Measurements from ENCODE around the gene NXN. TPM values are rescaled to one million over a fixed set of nuclear protein-coding genes. Genes with fewer than 3 reads are reported as not detected.
A peak's percentile ranks its signal among the peaks of the same experiment; 100 is the strongest.

NXN gene
- total RNA-seq, 1 experiment from 2014 or later = 126 TPM

DNA sequence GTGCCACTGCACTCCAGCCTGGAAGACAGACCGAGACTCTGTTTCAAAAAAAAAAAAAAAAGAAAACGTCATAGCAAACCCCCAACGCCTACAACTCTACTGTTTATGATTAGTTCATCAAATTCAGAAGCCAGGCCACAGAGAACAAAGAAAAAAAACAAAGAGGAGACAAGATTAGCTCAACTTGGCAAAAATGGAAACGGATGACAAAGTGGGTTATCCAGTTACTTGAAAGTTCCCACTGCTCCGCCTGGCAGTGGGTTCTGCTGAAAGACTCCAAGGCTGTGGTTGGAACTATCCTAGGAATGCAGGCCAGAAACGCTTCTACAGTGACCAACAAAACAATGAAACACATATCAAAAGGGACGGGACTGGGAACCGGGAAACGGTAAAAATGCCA lies 144.3 kb downstream of the NXN start:
- TF ChIP-seq SIN3A (IDR thresholded peaks at IDR 0.05; ENCODE audit: borderline replicate concordance, insufficient read depth, low read depth, low read length) = no peak
- no peak for TF ChIP-seq POLR2AphosphoS5 (IDR thresholded peaks at IDR 0.05; ENCODE audit: low read depth, low read length)
- TF ChIP-seq, protein P1, sequence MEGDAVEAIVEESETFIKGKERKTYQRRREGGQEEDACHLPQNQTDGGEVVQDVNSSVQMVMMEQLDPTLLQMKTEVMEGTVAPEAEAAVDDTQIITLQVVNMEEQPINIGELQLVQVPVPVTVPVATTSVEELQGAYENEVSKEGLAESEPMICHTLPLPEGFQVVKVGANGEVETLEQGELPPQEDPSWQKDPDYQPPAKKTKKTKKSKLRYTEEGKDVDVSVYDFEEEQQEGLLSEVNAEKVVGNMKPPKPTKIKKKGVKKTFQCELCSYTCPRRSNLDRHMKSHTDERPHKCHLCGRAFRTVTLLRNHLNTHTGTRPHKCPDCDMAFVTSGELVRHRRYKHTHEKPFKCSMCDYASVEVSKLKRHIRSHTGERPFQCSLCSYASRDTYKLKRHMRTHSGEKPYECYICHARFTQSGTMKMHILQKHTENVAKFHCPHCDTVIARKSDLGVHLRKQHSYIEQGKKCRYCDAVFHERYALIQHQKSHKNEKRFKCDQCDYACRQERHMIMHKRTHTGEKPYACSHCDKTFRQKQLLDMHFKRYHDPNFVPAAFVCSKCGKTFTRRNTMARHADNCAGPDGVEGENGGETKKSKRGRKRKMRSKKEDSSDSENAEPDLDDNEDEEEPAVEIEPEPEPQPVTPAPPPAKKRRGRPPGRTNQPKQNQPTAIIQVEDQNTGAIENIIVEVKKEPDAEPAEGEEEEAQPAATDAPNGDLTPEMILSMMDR (IDR thresholded peaks at IDR 0.05) = no peak
- TF ChIP-seq TCF7L2 (IDR thresholded peaks at IDR 0.05; ENCODE audit: low read depth, low read length) = no peak
- TF ChIP-seq, protein P2, sequence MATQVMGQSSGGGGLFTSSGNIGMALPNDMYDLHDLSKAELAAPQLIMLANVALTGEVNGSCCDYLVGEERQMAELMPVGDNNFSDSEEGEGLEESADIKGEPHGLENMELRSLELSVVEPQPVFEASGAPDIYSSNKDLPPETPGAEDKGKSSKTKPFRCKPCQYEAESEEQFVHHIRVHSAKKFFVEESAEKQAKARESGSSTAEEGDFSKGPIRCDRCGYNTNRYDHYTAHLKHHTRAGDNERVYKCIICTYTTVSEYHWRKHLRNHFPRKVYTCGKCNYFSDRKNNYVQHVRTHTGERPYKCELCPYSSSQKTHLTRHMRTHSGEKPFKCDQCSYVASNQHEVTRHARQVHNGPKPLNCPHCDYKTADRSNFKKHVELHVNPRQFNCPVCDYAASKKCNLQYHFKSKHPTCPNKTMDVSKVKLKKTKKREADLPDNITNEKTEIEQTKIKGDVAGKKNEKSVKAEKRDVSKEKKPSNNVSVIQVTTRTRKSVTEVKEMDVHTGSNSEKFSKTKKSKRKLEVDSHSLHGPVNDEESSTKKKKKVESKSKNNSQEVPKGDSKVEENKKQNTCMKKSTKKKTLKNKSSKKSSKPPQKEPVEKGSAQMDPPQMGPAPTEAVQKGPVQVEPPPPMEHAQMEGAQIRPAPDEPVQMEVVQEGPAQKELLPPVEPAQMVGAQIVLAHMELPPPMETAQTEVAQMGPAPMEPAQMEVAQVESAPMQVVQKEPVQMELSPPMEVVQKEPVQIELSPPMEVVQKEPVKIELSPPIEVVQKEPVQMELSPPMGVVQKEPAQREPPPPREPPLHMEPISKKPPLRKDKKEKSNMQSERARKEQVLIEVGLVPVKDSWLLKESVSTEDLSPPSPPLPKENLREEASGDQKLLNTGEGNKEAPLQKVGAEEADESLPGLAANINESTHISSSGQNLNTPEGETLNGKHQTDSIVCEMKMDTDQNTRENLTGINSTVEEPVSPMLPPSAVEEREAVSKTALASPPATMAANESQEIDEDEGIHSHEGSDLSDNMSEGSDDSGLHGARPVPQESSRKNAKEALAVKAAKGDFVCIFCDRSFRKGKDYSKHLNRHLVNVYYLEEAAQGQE (IDR thresholded peaks at IDR 0.05; ENCODE audit: insufficient read depth in 1 of 2, low read depth in 2 of 2, low read length in 1 of 2) = no peak
- in situ Hi-C loops (cut with HindIII; ENCODE audit: low pct_unique_long_range_greater_than_20kb, low sequenced_read_pairs) (no loop called here), intact Hi-C loops (cut with micrococcal nuclease; ENCODE audit: unreplicated experiment) (no loop called here)
- no peak overlapping the region for H3K4me3 ChIP-seq (ENCODE audit: low read depth in 2 of 2, low read length in 2 of 2)
- no TSS peak for BruUV-seq (replicated peaks)
- ChIA-PET POLR2A (interaction anchor here (0.7 kb wide), 1 partner anchor 16 kb away, joined by 3 read pairs; no protein-coding TSS in a partner anchor), CTCF (no interaction called here)
- DNase-seq (ENCODE audit: low read depth, low spot score) = no peak
- H3K4me1 ChIP-seq (ENCODE audit: control insufficient read depth, insufficient read depth, low read length) = peaks cover 4% of the 10 kb centered on the region
- H3K27me3 ChIP-seq (ENCODE audit: control insufficient read depth, insufficient read depth, low read length) = no peaks in the 10 kb centered on the region
- H3K9me3 ChIP-seq (ENCODE audit: control insufficient read depth, insufficient read depth, low read depth, low read length) = no peaks in the 10 kb centered on the region
- peak; percentile 57 for ATAC-seq
- H3K27ac ChIP-seq (ENCODE audit: low read length) = no peak overlapping the region
- no peaks in the 10 kb centered on the region for H3K36me3 ChIP-seq (ENCODE audit: control insufficient read depth, insufficient read depth, low read length)

DNA sequence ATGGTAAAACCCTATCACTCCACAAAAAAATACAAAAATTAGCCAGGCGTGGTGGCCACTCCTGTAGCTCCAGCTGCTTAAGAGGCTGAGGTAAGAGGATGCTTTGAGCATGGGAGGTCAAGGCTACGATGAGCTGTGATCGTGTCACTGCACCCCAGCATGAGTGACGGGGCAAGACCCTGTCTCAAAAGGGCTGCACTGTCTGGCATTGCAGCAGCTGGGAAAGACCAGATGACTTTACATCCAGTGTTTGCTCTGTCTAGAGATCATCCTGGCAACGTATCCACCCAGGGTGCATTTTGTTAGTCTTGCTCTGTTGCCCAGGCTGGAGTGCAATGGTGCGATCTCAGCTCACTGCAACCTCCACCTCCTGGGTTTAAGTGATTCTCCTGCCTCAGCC lies 145.4 kb downstream of the NXN start:
- in situ Hi-C loops (cut with HindIII; ENCODE audit: low pct_unique_long_range_greater_than_20kb, low sequenced_read_pairs) = no loop called here
- no peak for ATAC-seq
- H3K27me3 ChIP-seq (ENCODE audit: control insufficient read depth, insufficient read depth, low read length) = no peaks in the 10 kb centered on the region
- ChIA-PET CTCF (no interaction called here), POLR2A (no interaction called here)
- TF ChIP-seq, protein P1 (IDR thresholded peaks at IDR 0.05) = no peak
- TF ChIP-seq POLR2AphosphoS5 (IDR thresholded peaks at IDR 0.05; ENCODE audit: low read depth, low read length) = no peak
- TF ChIP-seq, protein P2 (IDR thresholded peaks at IDR 0.05; ENCODE audit: insufficient read depth in 1 of 2, low read depth in 2 of 2, low read length in 1 of 2) = no peak
- no peak overlapping the region for H3K4me3 ChIP-seq (ENCODE audit: low read depth in 2 of 2, low read length in 2 of 2)
- no TSS peak for BruUV-seq (replicated peaks)
- no peaks in the 10 kb centered on the region for H3K9me3 ChIP-seq (ENCODE audit: control insufficient read depth, insufficient read depth, low read depth, low read length)
- no peak for DNase-seq (ENCODE audit: low read depth, low spot score)
- no peak overlapping the region for H3K27ac ChIP-seq (ENCODE audit: low read length)
- peaks cover 4% of the 10 kb centered on the region for H3K4me1 ChIP-seq (ENCODE audit: control insufficient read depth, insufficient read depth, low read length)
- H3K36me3 ChIP-seq (ENCODE audit: control insufficient read depth, insufficient read depth, low read length) = no peaks in the 10 kb centered on the region
- intact Hi-C loops (cut with micrococcal nuclease; ENCODE audit: unreplicated experiment) = no loop called here

Data from Panc1 (cell line).